Activated T-helper 17 cell treated with anti-CD3 and anti-CD28 coated beads, Interleukin-2, amount 50 U/mL, for 72 hours (primary cell): ENCODE data around the gene RNF6. TPM values are rescaled to one million over a fixed set of nuclear protein-coding genes. Genes with fewer than 3 reads are reported as not detected.

Experiments used
- ATAC-seq: fragments of 150-1000 bp; cut with Tn5 transposase; replicated peaks from 2 replicates; pipeline ENCODE4 v1.10.0; 2021; ENCODE audit warnings: mild to moderate bottlenecking, moderate library complexity
- H3K27ac Mint-ChIP-seq: one replicate; pipeline ENCODE4 v1.8.0; 2022; ENCODE audit warnings: mixed read lengths
- H3K27me3 Mint-ChIP-seq: one replicate; pipeline ENCODE4 v1.8.0; 2022; ENCODE audit warnings: mixed read lengths
- H3K36me3 Mint-ChIP-seq: one replicate; pipeline ENCODE4 v1.8.0; 2022; ENCODE audit warnings: low read depth, mild to moderate bottlenecking, mixed read lengths
- H3K4me1 Mint-ChIP-seq: one replicate; pipeline ENCODE4 v1.8.0; 2022; ENCODE audit warnings: mixed read lengths
- H3K4me3 Mint-ChIP-seq: one replicate; pipeline ENCODE4 v1.8.0; 2022; ENCODE audit warnings: mild to moderate bottlenecking, mixed read lengths
- H3K9me3 Mint-ChIP-seq: one replicate; pipeline ENCODE4 v1.8.0; 2022; ENCODE audit warnings: mixed read lengths
- total RNA-seq, 2 donors: library from RNA; stranded (reverse); gene quantifications; one replicate each; pipeline ENCODE4 v1.2.3, GENCODE V29; 2022

RNF6 gene
- total RNA-seq, 2 donors from 2014 or later, result 34.3 to 38.9 TPM

DNA sequence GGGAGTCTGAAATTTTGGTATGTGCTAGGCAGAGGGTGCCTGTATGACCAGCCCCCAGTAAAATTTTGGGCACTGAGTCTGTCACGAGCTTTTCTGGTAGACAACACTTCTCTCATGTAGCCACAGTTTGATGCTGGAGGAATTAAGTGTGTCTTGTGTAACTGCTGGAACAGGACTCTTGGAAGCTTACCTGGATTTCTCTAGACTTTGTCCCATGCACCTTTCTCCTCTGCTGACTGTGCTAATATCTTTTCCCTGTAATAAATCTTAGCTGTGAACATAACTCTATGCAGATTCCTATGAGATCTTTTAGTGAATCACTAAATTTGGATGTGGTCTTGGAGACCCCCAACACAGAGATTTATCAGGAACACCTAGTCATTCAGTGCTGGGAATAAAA, 13.8 kb downstream of the RNF6 start:
- Mint-ChIP-seq H3K4me3 (no peak overlapping the region), H3K36me3 (peaks cover 74% of the 10 kb centered on the region), H3K27me3 (no peaks in the 10 kb centered on the region), H3K9me3 (no peaks in the 10 kb centered on the region), H3K27ac (no peak overlapping the region), H3K4me1 (peaks cover 4% of the 10 kb centered on the region)
- no peak for ATAC-seq

DNA sequence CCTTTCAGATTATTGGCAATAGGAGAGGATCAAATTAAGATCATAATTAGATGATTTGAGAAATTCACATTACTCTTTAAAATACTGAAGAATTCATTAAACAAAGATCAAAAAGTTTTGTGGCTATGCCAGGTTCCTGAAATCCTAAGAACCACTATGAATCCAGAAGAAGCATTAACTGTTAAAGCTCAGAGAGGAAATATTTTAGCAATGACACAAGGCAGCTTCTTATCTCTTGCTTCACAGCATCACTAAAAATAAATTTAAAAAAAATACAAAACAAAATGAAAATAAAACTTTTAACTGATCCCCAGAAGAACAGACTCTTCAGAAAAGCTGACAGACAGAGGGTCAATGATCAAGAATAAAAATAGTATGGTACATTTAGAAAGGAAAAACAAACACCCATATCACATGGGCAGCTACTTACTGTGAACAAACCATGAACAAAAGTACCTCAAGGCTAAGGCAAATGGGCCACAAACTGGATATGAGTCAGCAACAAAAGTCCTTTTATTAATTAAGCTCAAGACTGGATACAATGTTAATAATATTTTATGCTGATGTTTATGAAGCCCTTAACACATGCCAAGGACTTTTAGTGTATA, 19.6 kb downstream of the RNF6 start:
- H3K4me1 Mint-ChIP-seq, result peaks cover 4% of the 10 kb centered on the region
- no peaks in the 10 kb centered on the region for H3K27me3 Mint-ChIP-seq
- ATAC-seq, result no peak
- peaks cover 2% of the 10 kb centered on the region for H3K9me3 Mint-ChIP-seq
- H3K4me3 Mint-ChIP-seq, result no peak overlapping the region
- H3K36me3 Mint-ChIP-seq, result peaks cover 38% of the 10 kb centered on the region
- no peak overlapping the region for H3K27ac Mint-ChIP-seq

GRCh38 chr13:26200811-26201210, 21.3 kb downstream of the RNF6 start:
- Mint-ChIP-seq H3K4me1 (peaks cover 4% of the 10 kb centered on the region), H3K36me3 (peaks cover 39% of the 10 kb centered on the region)

DNA sequence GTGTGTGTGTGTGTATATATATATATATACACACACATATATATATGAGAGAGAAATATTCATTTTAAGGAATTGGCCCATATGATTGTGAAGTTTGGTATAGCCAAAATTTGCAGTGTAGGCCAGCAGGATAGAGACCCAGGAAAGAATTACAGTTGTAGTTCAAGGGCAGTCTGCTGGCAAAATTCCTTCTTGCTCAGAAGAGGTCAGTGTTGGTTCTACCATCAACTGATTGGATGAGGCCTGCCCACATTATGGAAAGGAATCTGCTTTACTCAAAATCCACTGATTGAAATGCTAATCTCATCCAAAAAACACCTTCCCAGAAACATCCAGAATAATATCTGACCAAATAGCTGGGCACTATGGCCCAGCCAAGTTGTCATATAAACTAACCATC, 24.0 kb downstream of the RNF6 start:
- no peaks in the 10 kb centered on the region for H3K27me3 Mint-ChIP-seq
- no peak overlapping the region for H3K27ac Mint-ChIP-seq
- peaks cover 40% of the 10 kb centered on the region for H3K36me3 Mint-ChIP-seq
- ATAC-seq, result no peak
- H3K4me1 Mint-ChIP-seq, result peaks cover 4% of the 10 kb centered on the region
- H3K4me3 Mint-ChIP-seq, result no peak overlapping the region
- peaks cover 13% of the 10 kb centered on the region for H3K9me3 Mint-ChIP-seq

More at GRCh38 chr13:26200811-26201210, 21.3 kb downstream of the RNF6 start:
- peaks cover 5% of the 10 kb centered on the region for H3K9me3 Mint-ChIP-seq
- no peak for ATAC-seq
- H3K27me3 Mint-ChIP-seq, result no peaks in the 10 kb centered on the region
- no peak overlapping the region for H3K4me3 Mint-ChIP-seq
- H3K27ac Mint-ChIP-seq, result no peak overlapping the region

- Mint-ChIP-seq H3K27ac (no peak overlapping the region), H3K9me3 (peaks cover 13% of the 10 kb centered on the region), H3K36me3 (peaks cover 36% of the 10 kb centered on the region), H3K4me1 (peaks cover 4% of the 10 kb centered on the region), H3K27me3 (no peaks in the 10 kb centered on the region), H3K4me3 (no peak overlapping the region)
- no peak for ATAC-seq
Observed at GRCh38 chr13:26197298-26197697, 24.8 kb downstream of the RNF6 start.

- Mint-ChIP-seq H3K4me3 (peak overlapping the region; percentile 84), H3K27me3 (no peaks in the 10 kb centered on the region), H3K36me3 (peaks cover 11% of the 10 kb centered on the region), H3K4me1 (peaks cover 11% of the 10 kb centered on the region), H3K9me3 (no peaks in the 10 kb centered on the region), H3K27ac (peak overlapping the region; percentile 90)
- ATAC-seq, result peak; percentile 1
Observed at GRCh38 chr13:26186995-26187394, 35.1 kb downstream of the RNF6 start.

- Mint-ChIP-seq H3K36me3 (peaks cover 11% of the 10 kb centered on the region), H3K27ac (peak overlapping the region; percentile 90), H3K4me3 (peak overlapping the region; percentile 84), H3K9me3 (no peaks in the 10 kb centered on the region), H3K4me1 (peaks cover 11% of the 10 kb centered on the region), H3K27me3 (no peaks in the 10 kb centered on the region)
- peak; percentile 89 for ATAC-seq
Observed at GRCh38 chr13:26186118-26186870, 35.8 kb downstream of the RNF6 start.

DNA sequence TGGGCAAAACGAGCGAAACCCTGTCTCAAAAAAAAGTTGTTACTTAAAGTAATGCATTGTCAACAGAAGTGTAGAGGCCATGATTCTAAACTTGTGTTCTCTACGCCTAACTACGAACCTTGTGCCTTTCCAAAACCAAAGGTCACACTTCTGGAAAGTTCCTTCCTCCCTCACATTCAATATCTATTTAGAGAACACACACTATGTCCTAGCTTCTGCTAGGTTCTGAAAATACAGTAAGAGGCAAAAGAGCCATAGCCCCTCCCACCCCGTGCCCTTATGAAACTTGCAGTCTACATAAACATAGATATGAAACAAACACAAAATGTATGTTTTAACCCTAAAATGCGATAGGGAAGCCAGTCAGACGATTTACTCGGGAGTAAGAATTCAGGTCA, 36.4 kb downstream of the RNF6 start:
- Mint-ChIP-seq H3K36me3 (peaks cover 11% of the 10 kb centered on the region), H3K4me3 (peak overlapping the region; percentile 84), H3K9me3 (no peaks in the 10 kb centered on the region), H3K27me3 (no peaks in the 10 kb centered on the region), H3K4me1 (peaks cover 11% of the 10 kb centered on the region), H3K27ac (peak overlapping the region; percentile 90)
- no peak for ATAC-seq

DNA sequence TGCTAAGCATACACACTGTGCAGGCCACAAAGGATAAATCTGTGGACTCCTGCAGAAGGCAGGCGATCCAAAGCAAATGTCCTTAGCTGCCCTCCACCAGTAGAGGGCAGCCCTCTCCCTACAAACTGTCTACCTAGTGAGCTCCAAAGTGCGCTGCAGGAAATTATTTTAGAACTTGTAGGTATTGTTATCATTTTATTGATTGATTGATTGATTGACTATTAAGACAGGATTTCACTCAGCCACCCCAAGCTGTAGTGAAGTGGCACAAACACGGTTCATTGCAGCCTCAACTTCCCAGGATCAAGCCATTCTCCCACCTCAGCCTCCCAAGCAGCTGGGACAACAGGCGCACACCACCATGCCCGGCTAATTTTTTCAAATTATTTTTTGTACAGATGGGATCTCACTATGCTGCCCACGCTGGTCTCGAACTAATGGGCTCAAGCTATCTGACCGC, 37.3 kb downstream of the RNF6 start:
- H3K27me3 Mint-ChIP-seq, result no peaks in the 10 kb centered on the region
- ATAC-seq, result peak; percentile 33
- H3K4me1 Mint-ChIP-seq, result peaks cover 11% of the 10 kb centered on the region
- no peaks in the 10 kb centered on the region for H3K9me3 Mint-ChIP-seq
- peaks cover 11% of the 10 kb centered on the region for H3K36me3 Mint-ChIP-seq
- no peak overlapping the region for H3K27ac Mint-ChIP-seq
- H3K4me3 Mint-ChIP-seq, result peak overlapping the region; percentile 53

DNA sequence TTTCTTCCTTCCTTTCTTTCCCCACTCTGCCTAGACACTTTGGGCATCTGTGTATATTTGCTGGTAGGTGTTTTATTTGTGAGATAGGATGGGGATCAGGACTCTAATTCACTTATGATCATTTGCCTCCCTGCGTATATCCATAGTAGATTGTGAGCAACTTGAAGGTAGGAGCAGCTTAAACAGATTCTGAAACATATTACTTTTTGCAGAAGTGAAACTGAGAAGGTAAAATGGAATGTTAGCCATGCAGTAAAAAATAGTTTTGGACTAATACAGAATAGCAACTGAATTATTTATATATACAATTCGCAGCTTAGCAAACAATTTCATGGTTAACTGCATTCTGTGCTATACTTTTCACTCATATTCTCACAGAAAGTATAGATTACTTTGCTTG, 38.7 kb downstream of the RNF6 start:
- peaks cover 11% of the 10 kb centered on the region for H3K36me3 Mint-ChIP-seq
- no peaks in the 10 kb centered on the region for H3K27me3 Mint-ChIP-seq
- no peaks in the 10 kb centered on the region for H3K9me3 Mint-ChIP-seq
- H3K4me1 Mint-ChIP-seq, result peaks cover 11% of the 10 kb centered on the region
- no peak overlapping the region for H3K27ac Mint-ChIP-seq
- H3K4me3 Mint-ChIP-seq, result no peak overlapping the region
- ATAC-seq, result no peak

DNA sequence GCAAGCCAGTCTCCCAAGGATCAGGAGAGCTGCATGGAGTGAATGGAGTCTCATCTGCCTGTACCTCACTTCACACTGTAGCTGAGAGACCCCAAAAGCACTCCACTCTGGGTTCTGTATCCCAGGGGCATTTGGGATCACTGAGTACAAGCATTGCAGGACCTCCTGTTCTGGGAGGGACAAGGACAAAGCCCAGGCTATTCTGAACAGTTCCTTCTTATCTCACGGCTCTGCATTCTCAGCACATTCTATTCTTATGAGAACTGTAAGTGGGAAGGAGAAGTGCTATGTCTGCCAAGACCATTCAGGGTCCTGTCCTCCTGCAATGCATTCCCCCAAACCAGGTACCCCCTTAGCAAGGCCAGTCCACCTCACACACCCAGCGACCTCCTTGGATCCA, 42.8 kb downstream of the RNF6 start:
- Mint-ChIP-seq H3K4me3 (no peak overlapping the region), H3K4me1 (no peaks in the 10 kb centered on the region), H3K27ac (no peak overlapping the region), H3K36me3 (no peaks in the 10 kb centered on the region), H3K9me3 (no peaks in the 10 kb centered on the region), H3K27me3 (no peaks in the 10 kb centered on the region)
- no peak for ATAC-seq

DNA sequence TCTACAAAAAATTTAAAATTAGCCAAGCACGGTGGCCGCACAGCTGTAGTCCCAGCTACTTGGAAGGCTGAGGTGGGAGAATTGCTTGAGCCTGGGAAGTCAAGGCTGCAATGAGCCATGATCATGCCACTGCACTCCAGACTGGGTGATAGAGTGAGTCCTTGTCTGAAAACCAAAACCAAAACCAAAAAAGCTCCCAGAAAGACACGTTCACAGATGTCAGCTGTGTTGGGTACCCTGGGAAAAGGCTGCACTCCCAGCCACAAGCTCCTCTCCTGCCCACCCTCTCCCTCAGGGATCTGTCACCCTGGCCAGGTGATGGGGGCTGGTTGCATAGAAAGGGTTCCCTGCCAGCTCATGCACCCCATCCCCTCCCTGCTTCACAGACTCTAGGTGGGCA, 53.3 kb downstream of the RNF6 start:
- Mint-ChIP-seq H3K27me3 (peaks cover 3% of the 10 kb centered on the region), H3K4me1 (no peaks in the 10 kb centered on the region), H3K9me3 (peaks cover 4% of the 10 kb centered on the region), H3K36me3 (no peaks in the 10 kb centered on the region), H3K27ac (no peak overlapping the region), H3K4me3 (no peak overlapping the region)
- no peak for ATAC-seq

- peaks cover 4% of the 10 kb centered on the region for H3K9me3 Mint-ChIP-seq
- H3K4me3 Mint-ChIP-seq, result no peak overlapping the region
- no peaks in the 10 kb centered on the region for H3K36me3 Mint-ChIP-seq
- no peak overlapping the region for H3K27ac Mint-ChIP-seq
- no peak for ATAC-seq
- no peaks in the 10 kb centered on the region for H3K4me1 Mint-ChIP-seq
- H3K27me3 Mint-ChIP-seq, result peaks cover 3% of the 10 kb centered on the region
Observed at GRCh38 chr13:26168237-26168814, 53.8 kb downstream of the RNF6 start.

GRCh38 chr13:26163812-26164211, 58.3 kb downstream of the RNF6 start:
- no peak for ATAC-seq

More at GRCh38 chr13:26163812-26164211, 58.3 kb downstream of the RNF6 start:
- H3K4me3 Mint-ChIP-seq, result no peak overlapping the region
- H3K9me3 Mint-ChIP-seq, result peaks cover 4% of the 10 kb centered on the region
- no peak overlapping the region for H3K27ac Mint-ChIP-seq
- peaks cover 6% of the 10 kb centered on the region for H3K27me3 Mint-ChIP-seq
- H3K36me3 Mint-ChIP-seq, result no peaks in the 10 kb centered on the region
- no peaks in the 10 kb centered on the region for H3K4me1 Mint-ChIP-seq
